AG10803 (cell line): ENCODE data around the gene KCNN3.

Source experiments
- DNase-seq: peaks from one replicate; pipeline ENCODE4 v3.0.0; 2010; ENCODE audit warnings: low read depth
- H3K4me3 ChIP-seq: 2 replicates; pipeline ENCODE4 v1.5.1; 2011; ENCODE audit warnings: mild to moderate bottlenecking, low read length, control low read depth
- TF ChIP-seq, protein P1 (sequence below): conservative IDR thresholded peaks from 2 replicates; pipeline ENCODE4 v1.5.1; 2011; ENCODE audit warnings: mild to moderate bottlenecking, low read length, control low read depth, inconsistent platforms

The KCNN3 gene

GRCh38 chr1:154735061-154735803 is 134.8 kb downstream of the KCNN3 start:
- no peak overlapping the region for H3K4me3 ChIP-seq
- no peak for DNase-seq
- TF ChIP-seq, protein P1, sequence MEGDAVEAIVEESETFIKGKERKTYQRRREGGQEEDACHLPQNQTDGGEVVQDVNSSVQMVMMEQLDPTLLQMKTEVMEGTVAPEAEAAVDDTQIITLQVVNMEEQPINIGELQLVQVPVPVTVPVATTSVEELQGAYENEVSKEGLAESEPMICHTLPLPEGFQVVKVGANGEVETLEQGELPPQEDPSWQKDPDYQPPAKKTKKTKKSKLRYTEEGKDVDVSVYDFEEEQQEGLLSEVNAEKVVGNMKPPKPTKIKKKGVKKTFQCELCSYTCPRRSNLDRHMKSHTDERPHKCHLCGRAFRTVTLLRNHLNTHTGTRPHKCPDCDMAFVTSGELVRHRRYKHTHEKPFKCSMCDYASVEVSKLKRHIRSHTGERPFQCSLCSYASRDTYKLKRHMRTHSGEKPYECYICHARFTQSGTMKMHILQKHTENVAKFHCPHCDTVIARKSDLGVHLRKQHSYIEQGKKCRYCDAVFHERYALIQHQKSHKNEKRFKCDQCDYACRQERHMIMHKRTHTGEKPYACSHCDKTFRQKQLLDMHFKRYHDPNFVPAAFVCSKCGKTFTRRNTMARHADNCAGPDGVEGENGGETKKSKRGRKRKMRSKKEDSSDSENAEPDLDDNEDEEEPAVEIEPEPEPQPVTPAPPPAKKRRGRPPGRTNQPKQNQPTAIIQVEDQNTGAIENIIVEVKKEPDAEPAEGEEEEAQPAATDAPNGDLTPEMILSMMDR: no peak

DNA sequence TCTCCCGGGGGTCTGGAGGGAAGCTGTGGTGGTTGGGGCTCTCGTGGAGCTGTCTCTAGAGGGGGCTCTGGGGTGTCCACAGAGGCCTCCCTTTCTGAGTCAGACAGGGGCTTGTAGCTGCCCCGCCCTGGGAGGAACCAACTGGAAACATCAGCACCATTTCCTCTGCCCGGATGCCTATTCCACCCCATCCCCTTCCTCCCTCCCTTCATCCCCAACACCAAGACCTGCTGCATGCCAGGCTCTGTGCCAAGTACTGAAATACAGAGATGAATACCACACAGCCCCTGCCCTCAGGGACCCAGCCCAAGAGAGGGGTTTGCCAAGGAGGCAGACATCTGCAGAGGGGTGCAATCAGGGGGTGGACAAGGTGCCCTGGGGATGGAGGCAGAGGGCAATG is 136.5 kb downstream of the KCNN3 start:
- DNase-seq: no peak
- TF ChIP-seq, protein P1: no peak
- no peak overlapping the region for H3K4me3 ChIP-seq

GRCh38 chr1:154730986-154731489 is 139.0 kb downstream of the KCNN3 start:
- DNase-seq: peak; percentile 76
- TF ChIP-seq, protein P1: no peak
- no peak overlapping the region for H3K4me3 ChIP-seq

DNA sequence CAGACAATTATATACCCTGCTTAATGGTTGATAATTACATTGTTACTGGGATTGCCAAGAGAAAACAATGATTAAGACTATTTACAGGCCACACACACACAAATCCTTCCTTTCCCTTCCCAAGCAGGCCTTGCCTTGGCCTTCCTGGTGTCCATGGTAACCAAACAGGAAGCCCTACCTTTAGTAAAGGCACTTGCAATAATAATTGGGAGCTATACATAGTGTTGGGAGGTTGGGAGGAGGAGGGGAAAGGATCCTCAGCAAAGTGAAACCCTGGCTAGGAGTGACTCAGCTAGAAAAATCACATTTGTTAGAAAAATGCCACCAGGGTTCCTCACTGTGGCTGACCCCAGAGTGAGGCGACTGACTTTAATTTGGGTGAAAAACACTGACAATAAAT is 139.8 kb downstream of the KCNN3 start:
- DNase-seq: peak; percentile 62
- H3K4me3 ChIP-seq: no peak overlapping the region
- TF ChIP-seq, protein P1: no peak

DNA sequence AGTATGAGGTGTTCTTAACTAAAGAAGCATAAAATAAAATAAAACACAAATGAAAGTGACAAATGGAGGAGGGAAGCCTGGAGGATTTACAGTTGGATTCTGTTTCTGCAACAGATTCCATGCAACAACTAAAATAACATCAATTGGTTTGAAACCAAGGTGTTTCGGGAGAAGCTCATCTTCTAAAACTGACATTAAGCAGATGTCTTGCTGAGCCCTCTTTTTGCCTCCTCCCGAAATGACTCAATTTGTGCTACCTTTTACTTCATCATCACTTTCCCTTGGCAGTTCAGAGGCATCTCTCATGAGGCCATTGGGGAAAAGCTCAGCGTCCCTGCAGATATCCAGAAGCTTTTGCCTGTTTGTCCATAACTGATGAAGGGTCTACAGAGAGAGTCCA is 140.5 kb downstream of the KCNN3 start:
- DNase-seq: no peak
- H3K4me3 ChIP-seq: no peak overlapping the region
- TF ChIP-seq, protein P1: no peak

- DNase-seq: peak; percentile 53
- TF ChIP-seq, protein P1: no peak
- no peak overlapping the region for H3K4me3 ChIP-seq
These were observed 141.0 kb downstream of the KCNN3 start for GRCh38 chr1:154729031-154729442.
